ENCODE measurements around the gene ATG2B. TPM values are rescaled to one million over a fixed set of nuclear protein-coding genes. Genes with fewer than 3 reads are reported as not detected.

Gene ATG2B
- total and polyA plus RNA-seq, 10 of the 15 experiments (the other 5 are each of a cell fraction or from before 2014, with no cell fraction given) = 0.84 to 15.4 (median 9.9) TPM

DNA sequence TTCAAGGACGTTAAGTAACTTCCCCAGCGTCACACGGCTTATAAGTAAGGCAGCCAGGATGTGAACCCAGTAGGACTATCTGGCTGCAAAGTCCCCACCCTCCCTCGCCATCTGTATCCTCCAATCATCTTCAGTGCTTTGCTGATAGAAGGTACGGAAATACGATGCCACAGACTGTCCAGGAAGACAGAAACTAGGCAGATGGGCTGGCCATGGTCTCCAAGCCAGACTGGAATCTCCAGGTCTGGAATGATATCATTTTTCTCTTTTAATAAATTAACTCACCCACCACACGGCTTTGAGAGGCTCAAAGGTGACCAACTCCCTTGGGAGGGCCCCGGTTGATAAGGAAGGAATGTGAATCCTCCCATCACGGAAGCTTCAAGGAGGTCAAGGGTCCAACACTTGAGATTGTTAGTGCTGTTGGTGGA, 123.4 kb downstream of the ATG2B start (continued):
- TF ChIP-seq SIX5 (IDR thresholded peaks at IDR 0.05; ENCODE audit: low read depth, low read length, severe bottlenecking) (no peak), ASH2L (IDR thresholded peaks at IDR 0.05; ENCODE audit: borderline replicate concordance, low read depth) (no peak), CHD2 (IDR thresholded peaks at IDR 0.05; ENCODE audit: borderline replicate concordance, low read depth, low read length) (no peak), RELA (IDR thresholded peaks at IDR 0.05; ENCODE audit: borderline replicate concordance, partially characterized antibody) (no peak), MEF2B (IDR thresholded peaks at IDR 0.05; ENCODE audit: partially characterized antibody, poor library complexity, severe bottlenecking) (no peak), STAT3 (IDR thresholded peaks at IDR 0.05; ENCODE audit: low read depth, low read length) (no peak), SMARCA5 (IDR thresholded peaks at IDR 0.05) (no peak), CREM (IDR thresholded peaks at IDR 0.05; ENCODE audit: low read depth) (no peak), EP300 (IDR thresholded peaks at IDR 0.05; ENCODE audit: borderline replicate concordance in 1 of 2, control insufficient read depth in 1 of 2, low read depth in 2 of 2, low read length in 2 of 2) (no peak), SPI1 (IDR thresholded peaks at IDR 0.05; ENCODE audit: borderline replicate concordance, insufficient read depth, low read depth, low read length) (no peak), ATF7 (IDR thresholded peaks at IDR 0.05; ENCODE audit: low read depth) (no peak), MYC (IDR thresholded peaks at IDR 0.05; ENCODE audit: insufficient read depth, insufficient read length, insufficient replicate concordance, low read length, severe bottlenecking) (no peak)
- TF ChIP-seq, protein P1, sequence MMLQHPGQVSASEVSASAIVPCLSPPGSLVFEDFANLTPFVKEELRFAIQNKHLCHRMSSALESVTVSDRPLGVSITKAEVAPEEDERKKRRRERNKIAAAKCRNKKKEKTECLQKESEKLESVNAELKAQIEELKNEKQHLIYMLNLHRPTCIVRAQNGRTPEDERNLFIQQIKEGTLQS (IDR thresholded peaks at IDR 0.05; ENCODE audit: borderline replicate concordance, extremely low read depth, low read depth, low read length) = no peak

DNA sequence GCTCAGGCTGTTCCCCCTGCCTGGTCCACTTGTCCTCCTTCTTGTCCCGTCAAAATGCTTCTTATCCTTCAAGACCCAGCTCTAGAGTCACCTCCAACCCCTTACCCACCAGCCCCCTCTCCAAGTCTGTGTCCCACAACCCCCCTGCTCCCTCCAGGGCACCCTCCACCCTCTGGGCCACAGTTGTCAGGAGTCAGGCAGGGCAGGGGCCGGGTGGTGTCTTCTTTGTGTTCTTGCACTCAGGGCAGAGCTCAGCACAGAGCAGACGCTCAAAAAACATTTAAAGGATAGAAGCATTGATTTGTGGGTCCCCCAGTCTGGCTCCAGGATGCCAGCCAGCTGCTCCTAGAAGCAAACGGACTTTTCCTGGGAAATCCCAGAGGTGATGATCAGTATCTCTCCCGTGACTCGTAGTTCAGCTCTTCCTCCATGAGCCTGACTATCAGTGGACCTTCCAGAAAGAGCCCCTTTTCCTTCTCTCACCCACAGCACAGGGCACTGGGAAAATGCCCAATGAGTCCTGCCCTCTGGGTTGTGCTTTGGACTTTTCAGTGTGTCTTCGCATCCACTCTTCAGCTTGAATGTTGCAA, 124.4 kb downstream of the ATG2B start:
- in situ Hi-C loops (cut with MboI) = no loop called here
- H3K79me2 ChIP-seq (ENCODE audit: control insufficient read depth, insufficient read depth, low read length) = no peaks in the 10 kb centered on the region
- DNase-seq (ENCODE audit: low read depth, low spot score) (no peak), ATAC-seq (no peak), FAIRE-seq (no peak)
- ChIA-PET POLR2A (no interaction called here), RAD21 (ENCODE audit: unreplicated experiment) (no interaction called here), CTCF (no interaction called here), SMC1A (ENCODE audit: uncharacterized antibody, unreplicated experiment) (no interaction called here)
- no peak overlapping the region for H3K4me2 ChIP-seq (ENCODE audit: control insufficient read depth, insufficient read depth)
- WGBS (ENCODE audit: insufficient coverage, insufficient replicate concordance, low lambda C conversion rate, missing lambda C conversion rate) = 6% methylated on average over 7 of the region's 7 CpGs
- no peaks in the 10 kb centered on the region for H3K9me3 ChIP-seq (replicated peaks; ENCODE audit: control insufficient read depth, insufficient read depth, low read length)
- H3K4me1 ChIP-seq (ENCODE audit: control insufficient read depth, insufficient read depth, low read length) = no peaks in the 10 kb centered on the region
- H2AFZ ChIP-seq (ENCODE audit: control insufficient read depth, low read depth, low read length) = no peak overlapping the region
- no peak overlapping the region for H3K9ac ChIP-seq (ENCODE audit: control insufficient read depth, insufficient read depth, low read length)
- peaks cover 0 to 2% of the 10 kb centered on the region in 2 experiments; a peak in 1 of 4 replicates for H3K27me3 ChIP-seq (replicated peaks in 1 of 2; ENCODE audit: control insufficient read depth in 2 of 2, insufficient read depth in 2 of 2, low read length in 1 of 2)
- intact Hi-C loops (cut with micrococcal nuclease; ENCODE audit: unreplicated experiment) = no loop called here
- no peak overlapping the region for H3K4me3 ChIP-seq
- no peaks in the 10 kb centered on the region for H4K20me1 ChIP-seq (ENCODE audit: control insufficient read depth, insufficient read depth)
- no TSS peak for BruUV-seq (replicated peaks)
- H3K27ac ChIP-seq (ENCODE audit: control insufficient read depth, insufficient read depth) = no peak overlapping the region
- H3K36me3 ChIP-seq (ENCODE audit: control insufficient read depth in 2 of 2, insufficient read depth in 2 of 2, low read length in 1 of 2) = no peaks in the 10 kb centered on the region
- TF ChIP-seq HDGF (IDR thresholded peaks at IDR 0.05) (no peak), PML (IDR thresholded peaks at IDR 0.05; ENCODE audit: low read length) (no peak), EGR1 (IDR thresholded peaks at IDR 0.05; ENCODE audit: borderline replicate concordance in 1 of 2, low read depth in 2 of 2, low read length in 2 of 2) (no peak), FOXM1 (IDR thresholded peaks at IDR 0.05; ENCODE audit: low read depth, low read length) (no peak), ZZZ3 (IDR thresholded peaks at IDR 0.05; ENCODE audit: control insufficient read depth, insufficient read length, low read depth) (no peak), DPF2 (IDR thresholded peaks at IDR 0.05) (no peak), SMAD5 (IDR thresholded peaks at IDR 0.05; ENCODE audit: low read depth) (no peak)
- TF ChIP-seq, protein P2, sequence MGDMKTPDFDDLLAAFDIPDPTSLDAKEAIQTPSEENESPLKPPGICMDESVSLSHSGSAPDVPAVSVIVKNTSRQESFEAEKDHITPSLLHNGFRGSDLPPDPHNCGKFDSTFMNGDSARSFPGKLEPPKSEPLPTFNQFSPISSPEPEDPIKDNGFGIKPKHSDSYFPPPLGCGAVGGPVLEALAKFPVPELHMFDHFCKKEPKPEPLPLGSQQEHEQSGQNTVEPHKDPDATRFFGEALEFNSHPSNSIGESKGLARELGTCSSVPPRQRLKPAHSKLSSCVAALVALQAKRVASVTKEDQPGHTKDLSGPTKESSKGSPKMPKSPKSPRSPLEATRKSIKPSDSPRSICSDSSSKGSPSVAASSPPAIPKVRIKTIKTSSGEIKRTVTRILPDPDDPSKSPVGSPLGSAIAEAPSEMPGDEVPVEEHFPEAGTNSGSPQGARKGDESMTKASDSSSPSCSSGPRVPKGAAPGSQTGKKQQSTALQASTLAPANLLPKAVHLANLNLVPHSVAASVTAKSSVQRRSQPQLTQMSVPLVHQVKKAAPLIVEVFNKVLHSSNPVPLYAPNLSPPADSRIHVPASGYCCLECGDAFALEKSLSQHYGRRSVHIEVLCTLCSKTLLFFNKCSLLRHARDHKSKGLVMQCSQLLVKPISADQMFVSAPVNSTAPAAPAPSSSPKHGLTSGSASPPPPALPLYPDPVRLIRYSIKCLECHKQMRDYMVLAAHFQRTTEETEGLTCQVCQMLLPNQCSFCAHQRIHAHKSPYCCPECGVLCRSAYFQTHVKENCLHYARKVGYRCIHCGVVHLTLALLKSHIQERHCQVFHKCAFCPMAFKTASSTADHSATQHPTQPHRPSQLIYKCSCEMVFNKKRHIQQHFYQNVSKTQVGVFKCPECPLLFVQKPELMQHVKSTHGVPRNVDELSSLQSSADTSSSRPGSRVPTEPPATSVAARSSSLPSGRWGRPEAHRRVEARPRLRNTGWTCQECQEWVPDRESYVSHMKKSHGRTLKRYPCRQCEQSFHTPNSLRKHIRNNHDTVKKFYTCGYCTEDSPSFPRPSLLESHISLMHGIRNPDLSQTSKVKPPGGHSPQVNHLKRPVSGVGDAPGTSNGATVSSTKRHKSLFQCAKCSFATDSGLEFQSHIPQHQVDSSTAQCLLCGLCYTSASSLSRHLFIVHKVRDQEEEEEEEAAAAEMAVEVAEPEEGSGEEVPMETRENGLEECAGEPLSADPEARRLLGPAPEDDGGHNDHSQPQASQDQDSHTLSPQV (IDR thresholded peaks at IDR 0.05) = no peak
